Naive thymus-derived CD4-positive, alpha-beta T cell (primary cell): ENCODE data around the gene EGR1. TPM values are rescaled to one million over a fixed set of nuclear protein-coding genes. Genes with fewer than 3 reads are reported as not detected.

Experiments
- ATAC-seq: fragments of 150-1000 bp; cut with Tn5 transposase; 2 replicates; pipeline ENCODE4 v1.10.0; 2021; ENCODE audit warnings: mild to moderate bottlenecking, moderate library complexity
- CTCF ChIA-PET: fragments of 350-600 bp; sonication (Branson Sonifier 250); formaldehyde crosslinking; loops from one replicate; lab custom pipeline; 2021; ENCODE audit warnings: antibody characterized with exemption; lab: Charles Lee
- POLR2A ChIA-PET: fragments of 350-600 bp; sonication (Branson Sonifier 250); formaldehyde crosslinking; loops from one replicate; lab custom pipeline; 2021; ENCODE audit warnings: antibody characterized with exemption, inconsistent platforms; lab: Charles Lee
- DNase-seq, 9 donors: peaks; one replicate each; pipeline versions ENCODE4 v3.0.0 to v3.0.0-alpha.2; 2020 to 2022; ENCODE audit warnings: mixed read lengths in 1 of 9
- H3K27ac ChIP-seq: one replicate; pipeline ENCODE4 v1.7.0; 2013; ENCODE audit warnings: mild to moderate bottlenecking, low read depth, low read length, moderate library complexity
- H3K27me3 ChIP-seq, 2 donors: one replicate each; pipeline ENCODE4 v1.7.0; 2013; ENCODE audit warnings: low read length in 2 of 2, mild to moderate bottlenecking in 2 of 2, moderate library complexity in 2 of 2; ENCODE audit not compliant: control insufficient read depth in 2 of 2, insufficient read depth in 2 of 2
- H3K36me3 ChIP-seq, 3 experiments: 1 replicate in 2 of 3; 2 replicates in 1 of 3; pipeline ENCODE4 v1.7.0; 2013; ENCODE audit warnings: low read length in 3 of 3, mild to moderate bottlenecking in 3 of 3, moderate library complexity in 1 of 3; ENCODE audit not compliant: insufficient read depth in 3 of 3, control insufficient read depth in 2 of 3
- H3K4me1 ChIP-seq, 2 donors: one replicate each; pipeline ENCODE4 v1.7.0; 2013; ENCODE audit warnings: low read length in 2 of 2, mild to moderate bottlenecking in 2 of 2, moderate library complexity in 1 of 2; ENCODE audit not compliant: control insufficient read depth in 2 of 2, insufficient read depth in 2 of 2
- H3K4me3 ChIP-seq: 2 replicates; pipeline ENCODE4 v1.7.0; 2013; ENCODE audit warnings: mild to moderate bottlenecking, low read length
- H3K9me3 ChIP-seq, 3 experiments: 1 replicate in 2 of 3; 2 replicates in 1 of 3; pipeline ENCODE4 v1.7.0; 2013; ENCODE audit warnings: low read length in 3 of 3; ENCODE audit not compliant: control insufficient read depth in 2 of 3
- H3K27ac Mint-ChIP-seq, 9 donors: one replicate each; pipeline ENCODE4 v1.8.0; 2020 to 2022; ENCODE audit warnings: mixed read lengths in 9 of 9, mild to moderate bottlenecking in 8 of 9, moderate library complexity in 5 of 9, inconsistent platforms in 2 of 9
- H3K27me3 Mint-ChIP-seq, 5 donors: one replicate each; pipeline ENCODE4 v1.8.0; 2021 to 2022; ENCODE audit warnings: mixed read lengths in 5 of 5, mild to moderate bottlenecking in 1 of 5
- H3K36me3 Mint-ChIP-seq, 5 donors: one replicate each; pipeline ENCODE4 v1.8.0; 2020 to 2022; ENCODE audit warnings: mixed read lengths in 5 of 5, mild to moderate bottlenecking in 3 of 5, inconsistent platforms in 1 of 5
- H3K4me1 Mint-ChIP-seq, 7 donors: one replicate each; pipeline ENCODE4 v1.8.0; 2020 to 2022; ENCODE audit warnings: mixed read lengths in 7 of 7, mild to moderate bottlenecking in 3 of 7, inconsistent platforms in 1 of 7
- H3K4me3 Mint-ChIP-seq, 10 donors: one replicate each; pipeline ENCODE4 v1.8.0; 2020 to 2022; ENCODE audit warnings: mild to moderate bottlenecking in 10 of 10, mixed read lengths in 10 of 10, moderate library complexity in 6 of 10, inconsistent platforms in 2 of 10
- H3K9me3 Mint-ChIP-seq, 11 donors: one replicate each; pipeline ENCODE4 v1.8.0; 2020 to 2022; ENCODE audit warnings: mixed read lengths in 11 of 11, mild to moderate bottlenecking in 4 of 11, inconsistent platforms in 1 of 11, moderate library complexity in 1 of 11
- intact Hi-C, 2 donors: fragments of 100-400 bp; cut with micrococcal nuclease; formaldehyde crosslinking; loops; one replicate each; pipeline ENCODE4 v1.15.1; 2023
- polyA plus RNA-seq, 2 donors: library from polyadenylated mRNA; unstranded; fragments of 300-500 nt; fragmentation: Illumina TruSeq; gene quantifications; one replicate each; pipeline ENCODE4 v1.2.3, GENCODE V29; 2021
- total RNA-seq, 6 experiments: library from RNA in 5 of 6; stranded (reverse) in 5 of 6; gene quantifications; 1 replicate in 5 of 6; 2 replicates in 1 of 6; pipeline ENCODE4 v1.2.3 and lab custom pipeline; 2021 to 2026

Gene EGR1
- total and polyA plus RNA-seq, 7 experiments from 2014 or later = 0.14 to 68.6 (median 6.8) TPM; not detected in 1

DNA sequence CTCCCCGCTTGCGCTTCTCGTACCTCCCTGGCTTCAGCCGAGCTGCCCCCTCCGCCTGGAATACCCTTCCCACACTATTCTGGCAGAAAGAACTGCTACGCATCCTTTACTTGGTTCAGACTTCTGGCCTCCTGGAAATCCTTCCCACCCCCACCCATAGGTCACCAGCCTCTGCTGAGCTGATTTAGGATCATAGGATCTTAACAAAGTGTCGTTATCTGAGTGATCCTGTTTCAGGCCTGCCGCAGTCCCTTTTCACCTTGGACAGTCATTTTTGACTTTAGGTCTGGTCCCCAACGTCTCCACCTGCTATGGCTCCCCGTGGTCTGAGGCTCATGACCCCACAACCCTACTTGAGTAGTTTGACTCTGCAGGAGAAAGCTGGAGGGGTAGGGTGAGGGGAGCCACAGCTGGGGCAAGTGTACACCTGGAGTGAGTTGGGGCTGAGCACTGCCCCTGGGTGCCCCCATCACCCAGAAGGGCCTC lies 27.3 kb downstream of the EGR1 start:
- H3K4me3 ChIP-seq = peak overlapping the region; percentile 69
- H3K36me3 ChIP-seq = no peaks in the 10 kb centered on the region
- no peaks in the 10 kb centered on the region for H3K9me3 ChIP-seq
- Mint-ChIP-seq H3K9me3 (no peaks in the 10 kb centered on the region), H3K27me3 (peaks cover 0 to 40% (median 5%) of the 10 kb centered on the region in 5 donors), H3K4me1 (peaks cover 8 to 21% (median 13%) of the 10 kb centered on the region in 7 donors), H3K4me3 (peak overlapping the region; percentile 76 to 97 (median 92)), H3K36me3 (no peaks in the 10 kb centered on the region), H3K27ac (peak overlapping the region in 8 of 9 donors; percentile 40 to 90 (median 72))
- ChIA-PET POLR2A (interaction anchor here (0.6 to 1.7 kb wide), 5 partner anchors 25 to 42 kb away, joined by 3 to 16 read pairs (median 5); partner anchors contain the start of gene EGR1), CTCF (interaction anchor here (0.5 to 1.2 kb wide), 3 partner anchors 28 to 326 kb away, joined by 3 to 5 read pairs (median 3); no protein-coding TSS in a partner anchor)
- peaks cover 0 to 6% of the 10 kb centered on the region in 2 donors for H3K27me3 ChIP-seq
- no peak for DNase-seq
- no peak for ATAC-seq
- intact Hi-C loops = loop anchor here (1.0 kb wide), 7 partner anchors 27 to 279 kb away; partner anchors contain the start of genes EGR1 (in 2 of the 2), ETF1 (in 2 of the 2), CDC23 (in 1 of the 2) and HSPA9 (in 1 of the 2)
- peaks cover 13 to 14% of the 10 kb centered on the region in 2 donors for H3K4me1 ChIP-seq
- H3K27ac ChIP-seq = peak overlapping the region; percentile 37

DNA sequence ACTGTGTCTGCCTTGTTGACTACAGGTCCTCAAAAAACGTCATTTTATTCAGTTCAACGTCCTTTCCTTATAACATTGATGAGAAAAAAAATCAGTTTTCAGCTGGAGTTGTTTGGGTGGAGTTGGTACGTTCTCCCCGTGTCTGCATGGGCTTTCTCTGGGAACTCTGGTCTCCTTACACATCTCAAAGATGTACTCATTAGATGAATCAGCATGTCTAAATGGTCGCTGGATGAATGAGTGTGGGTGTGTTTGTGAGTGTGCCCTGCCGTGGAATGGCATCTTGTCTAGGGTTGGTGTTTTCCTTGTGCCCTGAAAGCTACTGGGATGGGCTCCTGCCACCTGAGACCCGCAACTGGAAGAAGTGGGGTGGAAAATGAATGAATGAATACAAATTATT lies 30.1 kb downstream of the EGR1 start:
- CTCF ChIA-PET = interaction anchor here (0.8 to 1.6 kb wide), 2 partner anchors 30 to 40 kb away, joined by 3 to 5 read pairs; partner anchors contain the start of gene EGR1
- Histone ChIP-seq H3K9me3 (no peaks in the 10 kb centered on the region), H3K4me1 (peaks cover 13 to 14% of the 10 kb centered on the region in 2 donors), H3K36me3 (no peaks in the 10 kb centered on the region), H3K27ac (no peak overlapping the region), H3K4me3 (no peak overlapping the region), H3K27me3 (peaks cover 0 to 6% of the 10 kb centered on the region in 2 donors)
- Mint-ChIP-seq H3K4me3 (peak overlapping the region in 1 of 10 donors; percentile 81), H3K27me3 (peaks cover 0 to 24% (median under 1%) of the 10 kb centered on the region in 5 donors), H3K36me3 (no peaks in the 10 kb centered on the region), H3K4me1 (peaks cover 8 to 21% (median 11%) of the 10 kb centered on the region in 7 donors), H3K9me3 (no peaks in the 10 kb centered on the region), H3K27ac (no peak overlapping the region)
- POLR2A ChIA-PET = no interaction called here
- intact Hi-C loops = no loop called here
- DNase-seq (no peak), ATAC-seq (no peak)

DNA sequence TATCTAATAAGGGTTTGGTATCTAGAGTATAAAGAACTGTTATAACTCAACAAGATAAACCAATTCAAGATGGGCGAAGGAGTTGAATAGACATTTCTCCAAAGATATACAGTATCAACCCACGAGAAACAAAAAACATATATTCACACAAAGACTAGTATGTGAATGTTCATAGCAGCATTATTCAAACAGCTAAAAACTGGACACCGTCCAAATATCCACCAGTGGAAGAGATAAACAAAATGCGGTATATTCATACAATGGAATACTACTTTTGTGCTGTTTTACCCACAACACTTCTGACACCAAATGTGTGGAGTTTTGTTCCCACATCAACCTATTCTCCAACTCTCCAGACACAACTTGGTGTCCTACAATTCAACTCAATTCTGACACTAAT lies 33.1 kb downstream of the EGR1 start:
- no peak overlapping the region for H3K4me3 Mint-ChIP-seq

DNA sequence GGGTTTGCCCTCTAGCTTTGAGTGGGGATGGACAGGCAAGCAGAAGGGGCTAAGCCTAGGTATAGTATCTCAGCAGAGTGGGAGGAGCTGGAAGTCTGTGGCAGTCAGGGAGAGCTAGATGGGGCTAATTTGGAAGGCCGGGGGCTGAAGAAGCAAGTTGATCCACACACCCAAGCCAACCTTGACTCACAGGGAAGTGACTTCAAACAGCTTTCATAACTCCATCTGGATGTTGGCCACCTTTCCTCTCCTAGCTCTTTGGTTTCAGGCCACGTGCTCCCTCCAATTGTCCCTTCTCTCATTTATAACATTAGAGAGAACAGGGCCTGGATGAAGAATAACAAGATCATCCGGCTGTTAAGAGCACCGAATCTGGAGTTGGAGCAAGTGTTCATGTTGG lies 36.8 kb downstream of the EGR1 start:
- peaks cover 0 to 2% (median 0%) of the 10 kb centered on the region in 5 donors for H3K27me3 Mint-ChIP-seq
- H3K27me3 ChIP-seq = no peaks in the 10 kb centered on the region
- no peaks in the 10 kb centered on the region for H3K36me3 Mint-ChIP-seq
- intact Hi-C loops = loop anchor here in 1 of 2 donors (2.0 kb wide), 1 partner anchor 873 kb away; no protein-coding TSS in a partner anchor
- no peaks in the 10 kb centered on the region for H3K9me3 Mint-ChIP-seq
- no peaks in the 10 kb centered on the region for H3K9me3 ChIP-seq
- ATAC-seq (no peak), DNase-seq (no peak)
- H3K4me3 Mint-ChIP-seq = no peak overlapping the region
- peak overlapping the region in 1 of 9 donors; percentile 60 for H3K27ac Mint-ChIP-seq
- H3K4me3 ChIP-seq = no peak overlapping the region
- no peaks in the 10 kb centered on the region for H3K4me1 ChIP-seq
- peaks cover 0 to 5% (median 0%) of the 10 kb centered on the region in 7 donors for H3K4me1 Mint-ChIP-seq
- CTCF ChIA-PET = interaction anchor here (1.1 to 7.3 kb wide), 6 partner anchors 12 to 53 kb away, joined by 3 to 91 read pairs (median 8); partner anchors contain the start of genes EGR1 and ETF1
- no peak overlapping the region for H3K27ac ChIP-seq
- POLR2A ChIA-PET = no interaction called here
- peaks cover 0 to 7% (median 0%) of the 10 kb centered on the region in 3 experiments for H3K36me3 ChIP-seq

More for the DNA sequence above, 33.1 kb downstream of the EGR1 start:
- H3K9me3 ChIP-seq = no peaks in the 10 kb centered on the region
- no peak for DNase-seq
- no peak overlapping the region for H3K27ac ChIP-seq
- peaks cover 0 to 7% (median 0%) of the 10 kb centered on the region in 5 donors for H3K27me3 Mint-ChIP-seq
- ATAC-seq = no peak
- peaks cover 0 to 3% (median 0%) of the 10 kb centered on the region in 7 donors for H3K4me1 Mint-ChIP-seq
- H3K36me3 ChIP-seq = no peaks in the 10 kb centered on the region
- intact Hi-C loops = no loop called here
- ChIA-PET POLR2A (interaction anchor here (1.0 to 2.3 kb wide), 4 partner anchors 33 to 83 kb away, joined by 3 to 9 read pairs (median 5); partner anchors contain the start of gene EGR1), CTCF (interaction anchor here (1.2 to 2.1 kb wide), 3 partner anchors 10 to 48 kb away, joined by 3 to 8 read pairs (median 7); partner anchors contain the start of gene EGR1)
- no peak overlapping the region for H3K27ac Mint-ChIP-seq
- no peaks in the 10 kb centered on the region for H3K9me3 Mint-ChIP-seq
- H3K27me3 ChIP-seq = no peaks in the 10 kb centered on the region
- H3K4me3 ChIP-seq = no peak overlapping the region
- no peaks in the 10 kb centered on the region for H3K4me1 ChIP-seq
- H3K36me3 Mint-ChIP-seq = no peaks in the 10 kb centered on the region

DNA sequence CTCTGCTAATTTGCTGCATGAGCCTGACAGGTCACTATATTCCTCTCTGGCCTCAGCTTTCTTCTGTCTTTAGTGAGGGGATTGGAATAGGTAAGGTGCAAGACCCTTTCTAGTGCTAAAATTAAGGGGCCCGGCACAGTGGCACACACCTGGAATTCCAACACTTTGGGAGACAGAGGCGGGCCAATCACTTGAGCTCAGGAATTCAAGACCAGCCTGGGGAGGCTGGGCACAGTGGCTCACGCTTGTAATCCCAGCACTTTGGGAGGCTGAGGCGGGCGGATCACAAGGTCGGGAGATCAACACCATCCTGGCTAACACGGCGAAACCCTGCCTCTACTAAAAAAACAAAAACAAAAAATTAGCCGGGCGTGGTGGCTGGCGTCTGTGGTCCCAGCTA lies 37.2 kb downstream of the EGR1 start:
- CTCF ChIA-PET = interaction anchor here (0.7 to 7.3 kb wide), 10 partner anchors 11 to 316 kb away, joined by 3 to 91 read pairs (median 5); partner anchors contain the start of genes EGR1 and ETF1
- H3K27me3 ChIP-seq = no peaks in the 10 kb centered on the region
- H3K36me3 ChIP-seq = peaks cover 0 to 11% (median 0%) of the 10 kb centered on the region in 3 experiments
- DNase-seq (no peak), ATAC-seq (no peak)
- Mint-ChIP-seq H3K27ac (no peak overlapping the region), H3K4me1 (peaks cover 0 to 5% (median 3%) of the 10 kb centered on the region in 7 donors), H3K36me3 (peaks cover 0 to 1% (median 0%) of the 10 kb centered on the region in 5 donors), H3K27me3 (peaks cover 0 to 2% (median 0%) of the 10 kb centered on the region in 5 donors), H3K4me3 (no peak overlapping the region), H3K9me3 (no peaks in the 10 kb centered on the region)
- H3K4me1 ChIP-seq = no peaks in the 10 kb centered on the region
- H3K27ac ChIP-seq = no peak overlapping the region
- POLR2A ChIA-PET = interaction anchor here (2.0 kb wide), 1 partner anchor 39 kb away, joined by 8 read pairs; no protein-coding TSS in a partner anchor
- H3K9me3 ChIP-seq = no peaks in the 10 kb centered on the region
- intact Hi-C loops = loop anchor here in 1 of 2 donors (2.0 kb wide), 1 partner anchor 874 kb away; no protein-coding TSS in a partner anchor
- no peak overlapping the region for H3K4me3 ChIP-seq

DNA sequence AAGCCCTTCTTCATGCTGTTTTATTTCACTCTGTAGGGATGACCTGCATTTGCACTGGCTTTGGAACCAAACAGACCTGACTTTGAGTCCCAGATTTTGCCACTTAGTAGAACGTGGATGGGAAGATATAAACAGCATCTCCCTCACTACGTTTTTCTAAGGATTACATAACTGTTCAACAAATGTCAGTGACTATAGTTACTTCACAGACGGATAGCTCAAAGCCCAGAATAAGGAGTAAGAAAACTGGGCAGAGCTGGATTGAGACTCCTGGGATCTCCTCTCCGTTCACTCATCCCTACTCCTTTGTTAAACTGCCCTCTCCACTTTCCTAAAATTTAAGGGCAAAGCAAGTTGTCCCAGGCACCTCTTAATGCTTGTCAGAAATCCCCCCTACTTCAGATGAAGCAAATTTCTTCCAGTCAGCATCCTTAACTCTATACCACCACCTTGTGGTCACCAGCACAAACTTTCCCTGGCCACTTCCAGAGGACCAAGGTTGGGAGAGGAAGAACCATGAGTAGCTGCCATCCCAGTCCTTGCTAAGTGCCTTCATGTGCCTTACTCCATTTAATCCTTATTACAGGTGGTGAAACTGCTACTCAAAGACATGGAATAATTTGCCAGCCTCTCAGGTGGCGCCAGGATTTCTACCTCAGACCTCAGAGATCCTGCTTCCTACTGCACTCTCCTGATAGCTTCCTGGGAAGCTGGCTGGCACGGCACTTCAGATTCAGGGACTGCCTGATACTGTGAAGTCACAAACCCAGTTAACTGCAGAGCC lies 38.4 kb downstream of the EGR1 start:
- H3K4me1 Mint-ChIP-seq = peaks cover 0 to 5% (median 3%) of the 10 kb centered on the region in 7 donors
- no peaks in the 10 kb centered on the region for H3K9me3 Mint-ChIP-seq
- Histone ChIP-seq H3K9me3 (no peaks in the 10 kb centered on the region), H3K4me1 (no peaks in the 10 kb centered on the region), H3K27ac (no peak overlapping the region), H3K36me3 (peaks cover 1 to 22% (median 5%) of the 10 kb centered on the region in 3 experiments), H3K27me3 (no peaks in the 10 kb centered on the region), H3K4me3 (no peak overlapping the region)
- H3K4me3 Mint-ChIP-seq = no peak overlapping the region
- no peaks in the 10 kb centered on the region for H3K27me3 Mint-ChIP-seq
- peak overlapping the region in 3 of 9 donors; percentile 9 to 47 (median 32) for H3K27ac Mint-ChIP-seq
- CTCF ChIA-PET = interaction anchor here (0.6 to 7.3 kb wide), 19 partner anchors 10 to 1650 kb away, joined by 3 to 91 read pairs (median 4); partner anchors contain the start of genes EGR1 and ETF1
- DNase-seq (peak in 7 of 9 donors; percentile 30 to 60 (median 49)), ATAC-seq (peak; percentile 82)
- H3K36me3 Mint-ChIP-seq = peaks cover 0 to 8% (median 2%) of the 10 kb centered on the region in 5 donors
- intact Hi-C loops = loop anchor here (1.0 to 2.0 kb wide), 5 partner anchors 39 to 875 kb away; no protein-coding TSS in a partner anchor
- POLR2A ChIA-PET = interaction anchor here (1.1 to 2.0 kb wide), 3 partner anchors 32 to 54 kb away, joined by 4 to 8 read pairs (median 6); no protein-coding TSS in a partner anchor
